ENCODE results near the gene MAP3K20.

- no peak for TF ChIP-seq CTCF (IDR thresholded peaks at IDR 0.05 in 8 of 11, conservative IDR thresholded peaks at IDR 0.05 in 3 of 11)
- TF ChIP-seq POLR2A (IDR thresholded peaks at IDR 0.05): no peak
Measured at GRCh38 chr2:173249661-173250641, 174.3 kb downstream of the MAP3K20 start.
